NCI-H1436 treated with DMSO at 0.1 percent for 48 hours (cell line): ENCODE results near the gene OR1L8.

Experiments
- DNase-seq: peaks from one replicate; lab custom pipeline; 2025; lab: John Stamatoyannopoulos, UW

OR1L8 gene

GRCh38 chr9:122518226-122518625, 65.0 kb downstream of the OR1L8 start:
- no peak for DNase-seq
